Fibroblast of lung (primary cell): Measurements from ENCODE around the gene TMEM31. TPM values are rescaled to one million over a fixed set of nuclear protein-coding genes. Genes with fewer than 3 reads are reported as not detected.
"Not testable (repeated sequence)": the region's sequence is repeated elsewhere in the genome, so short reads cannot be mapped to it uniquely, and the experiment has no call there.

Source experiments
- DNase-seq, 2 donors: peaks; one replicate each; pipeline versions ENCODE4 v3.0.0 to v3.0.0-alpha.2; 2010; ENCODE audit warnings: low read depth in 2 of 2
- H2AFZ ChIP-seq: 2 replicates; pipeline ENCODE4 v1.5.1; 2012; ENCODE audit warnings: low read length, control low read depth, inconsistent platforms
- H3K27ac ChIP-seq: 2 replicates; pipeline ENCODE4 v1.5.1; 2011; ENCODE audit warnings: low read length, control low read depth; ENCODE audit not compliant: insufficient read depth
- H3K27me3 ChIP-seq: 2 replicates; pipeline ENCODE4 v1.5.1; 2011; ENCODE audit warnings: mild to moderate bottlenecking, low read length; ENCODE audit not compliant: control insufficient read depth, insufficient read depth
- H3K36me3 ChIP-seq: 2 replicates; pipeline ENCODE4 v1.5.1; 2011; ENCODE audit warnings: low read length; ENCODE audit not compliant: control insufficient read depth, insufficient read depth
- H3K4me1 ChIP-seq: 2 replicates; pipeline ENCODE4 v1.5.1; 2011; ENCODE audit warnings: low read length; ENCODE audit not compliant: control insufficient read depth, insufficient read depth; ENCODE audit errors: extremely low read depth
- H3K4me2 ChIP-seq: 2 replicates; pipeline ENCODE4 v1.5.1; 2011; ENCODE audit warnings: low read length, control low read depth; ENCODE audit not compliant: insufficient read depth; ENCODE audit errors: extremely low read depth
- H3K4me3 ChIP-seq, 4 experiments: fragments of 200-600 bp in 1 of 4; sonication (generic) in 1 of 4; replicated peaks in 1 of 4; 2 replicates each; pipeline ENCODE4 v1.5.1; 2011 to 2016; ENCODE audit warnings: low read length in 4 of 4, low read depth in 3 of 4, mild to moderate bottlenecking in 3 of 4, control low read depth in 2 of 4, inconsistent platforms in 1 of 4, mixed read lengths in 1 of 4; ENCODE audit not compliant: insufficient read depth in 1 of 4; ENCODE audit errors: control extremely low read depth in 1 of 4
- H3K79me2 ChIP-seq: 2 replicates; pipeline ENCODE4 v1.5.1; 2012; ENCODE audit warnings: mild to moderate bottlenecking, low read length, inconsistent platforms; ENCODE audit not compliant: control insufficient read depth, insufficient read depth
- H3K9ac ChIP-seq: 2 replicates; pipeline ENCODE4 v1.5.1; 2011; ENCODE audit warnings: mild to moderate bottlenecking, low read length, control low read depth; ENCODE audit not compliant: insufficient read depth
- H3K9me3 ChIP-seq: 2 replicates; pipeline ENCODE4 v1.5.1; 2012; ENCODE audit warnings: low read depth, low read length; ENCODE audit not compliant: control insufficient read depth, insufficient read depth
- H4K20me1 ChIP-seq: 2 replicates; pipeline ENCODE4 v1.5.1; 2011; ENCODE audit warnings: low read length; ENCODE audit not compliant: control insufficient read depth, insufficient read depth; ENCODE audit errors: extremely low read depth
- EZH2 ChIP-seq: IDR thresholded peaks from 2 replicates; pipeline ENCODE4 v1.5.1; 2012; ENCODE audit warnings: low read length, control low read depth, mild to moderate bottlenecking; ENCODE audit errors: missing control alignments
- polyA plus RNA-seq, 2 donors: library from polyadenylated mRNA; depleted of rRNA in 1 of 2; stranded (reverse) in 1 of 2; unstranded in 1 of 2; fragments of >200 nt; gene quantifications; 2 replicates each; pipeline ENCODE4 v1.2.1, GENCODE V29; 2011 to 2012; ENCODE audit warnings: missing spikeins in 1 of 2
- total RNA-seq: library from RNA; depleted of rRNA; stranded (reverse); fragments of >200 nt; gene quantifications from 2 replicates; pipeline ENCODE4 v1.2.1, GENCODE V29; 2014
- TF ChIP-seq, protein P1 (sequence below), 2 donors: IDR thresholded peaks in 1 of 2; conservative IDR thresholded peaks in 1 of 2; 1 replicate in 1 of 2; 2 replicates in 1 of 2; pipeline ENCODE4 v1.5.1; 2011 to 2012; ENCODE audit warnings: low read length in 2 of 2, control low read depth in 1 of 2, inconsistent platforms in 1 of 2, low read depth in 1 of 2, mild to moderate bottlenecking in 1 of 2

TMEM31 gene
- total and polyA plus RNA-seq, 2 donors (not counting 1 experiment from before 2014, with no cell fraction given), result 0.10 TPM; not detected in 1

DNA sequence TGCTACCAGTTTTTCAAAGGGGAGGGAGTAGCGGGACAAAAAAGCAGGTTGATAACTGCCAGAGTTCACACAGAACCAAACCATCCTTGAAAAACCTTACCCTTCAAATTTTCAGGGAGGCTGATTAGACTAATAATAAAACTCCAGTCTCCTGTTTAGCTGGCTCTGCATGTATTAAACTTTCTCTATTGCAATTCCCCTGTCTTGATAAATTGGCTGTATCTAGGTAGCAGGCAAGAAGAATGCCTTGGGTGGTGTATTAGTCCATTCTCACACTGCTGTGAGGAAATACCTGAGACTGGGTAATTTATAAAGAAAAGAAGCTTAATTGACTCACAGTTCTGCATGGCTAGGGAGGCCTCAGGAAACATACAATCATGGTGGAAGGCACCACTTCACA lies 47.8 kb downstream of the TMEM31 start:
- no peak overlapping the region for H3K27ac ChIP-seq
- H3K79me2 ChIP-seq, result no peaks in the 10 kb centered on the region
- H3K27me3 ChIP-seq, result peaks cover 5% of the 10 kb centered on the region
- no peak overlapping the region for H2AFZ ChIP-seq
- no peaks in the 10 kb centered on the region for H3K36me3 ChIP-seq
- H3K4me2 ChIP-seq, result no peak overlapping the region
- no peak overlapping the region for H3K4me3 ChIP-seq
- no peak for DNase-seq
- H3K4me1 ChIP-seq, result no peaks in the 10 kb centered on the region
- TF ChIP-seq EZH2, result no peak
- TF ChIP-seq, protein P1, sequence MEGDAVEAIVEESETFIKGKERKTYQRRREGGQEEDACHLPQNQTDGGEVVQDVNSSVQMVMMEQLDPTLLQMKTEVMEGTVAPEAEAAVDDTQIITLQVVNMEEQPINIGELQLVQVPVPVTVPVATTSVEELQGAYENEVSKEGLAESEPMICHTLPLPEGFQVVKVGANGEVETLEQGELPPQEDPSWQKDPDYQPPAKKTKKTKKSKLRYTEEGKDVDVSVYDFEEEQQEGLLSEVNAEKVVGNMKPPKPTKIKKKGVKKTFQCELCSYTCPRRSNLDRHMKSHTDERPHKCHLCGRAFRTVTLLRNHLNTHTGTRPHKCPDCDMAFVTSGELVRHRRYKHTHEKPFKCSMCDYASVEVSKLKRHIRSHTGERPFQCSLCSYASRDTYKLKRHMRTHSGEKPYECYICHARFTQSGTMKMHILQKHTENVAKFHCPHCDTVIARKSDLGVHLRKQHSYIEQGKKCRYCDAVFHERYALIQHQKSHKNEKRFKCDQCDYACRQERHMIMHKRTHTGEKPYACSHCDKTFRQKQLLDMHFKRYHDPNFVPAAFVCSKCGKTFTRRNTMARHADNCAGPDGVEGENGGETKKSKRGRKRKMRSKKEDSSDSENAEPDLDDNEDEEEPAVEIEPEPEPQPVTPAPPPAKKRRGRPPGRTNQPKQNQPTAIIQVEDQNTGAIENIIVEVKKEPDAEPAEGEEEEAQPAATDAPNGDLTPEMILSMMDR (conservative IDR thresholded peaks at IDR 0.05 in 1 of 2, IDR thresholded peaks at IDR 0.05 in 1 of 2; ENCODE audit: low read depth in 1 of 2, low read length in 2 of 2), result no peak
- H3K9me3 ChIP-seq, result no peaks in the 10 kb centered on the region
- no peak overlapping the region for H3K9ac ChIP-seq
- no peaks in the 10 kb centered on the region for H4K20me1 ChIP-seq

DNA sequence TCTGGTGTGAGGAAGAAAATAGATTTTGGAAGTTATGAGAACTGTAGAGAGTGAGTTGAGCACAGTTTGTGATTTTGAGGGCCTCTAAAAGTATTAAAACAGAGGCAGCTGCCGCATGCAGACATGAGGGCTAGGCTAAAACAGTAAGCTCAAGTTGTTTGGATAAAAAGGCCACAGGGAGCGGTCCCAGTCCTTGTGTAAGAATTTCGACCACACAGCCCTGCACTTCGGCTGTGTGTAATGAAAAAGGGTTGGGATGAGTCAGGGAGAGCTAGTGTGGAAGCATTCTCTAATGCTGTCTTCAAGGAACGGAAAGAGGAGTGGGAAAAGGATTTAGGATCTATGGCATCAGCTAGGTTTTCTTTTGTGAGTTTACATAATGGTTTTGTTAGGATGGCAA lies 52.8 kb downstream of the TMEM31 start:
- H3K79me2 ChIP-seq, H4K20me1 ChIP-seq, H3K36me3 ChIP-seq, H3K27me3 ChIP-seq, H3K4me3 ChIP-seq, H3K4me2 ChIP-seq, H2AFZ ChIP-seq, H3K4me1 ChIP-seq, H3K27ac ChIP-seq, H3K9ac ChIP-seq, H3K9me3 ChIP-seq: not testable (repeated sequence)
- DNase-seq, result peak in 1 of 2 donors; percentile 62

Other genes with a start within 250 kb of the TMEM31 start
- gene RAB40A, start 191.4 kb upstream of the TMEM31 start, total RNA-seq, result under 0.01 and 0.17 TPM in 2 replicates
- gene RAB40A, start 191.4 kb upstream of the TMEM31 start, polyA plus RNA-seq, result 0.06 and 0.07 TPM in 2 replicates
- 57.0 and 63.6 TPM in 2 replicates for gene TCEAL4, start 125.4 kb upstream of the TMEM31 start, total RNA-seq
- 47.3 and 75.7 TPM in 2 replicates for gene TCEAL4, start 125.4 kb upstream of the TMEM31 start, polyA plus RNA-seq
- 15.4 and 21.6 TPM in 2 replicates for gene TCEAL3, start 102.9 kb upstream of the TMEM31 start, total RNA-seq
- 42.2 and 59.7 TPM in 2 replicates for gene TCEAL3, start 102.9 kb upstream of the TMEM31 start, polyA plus RNA-seq
- gene TCEAL1, start 81.9 kb upstream of the TMEM31 start, total RNA-seq, result 35.5 and 37.5 TPM in 2 replicates
- 24.5 and 28.5 TPM in 2 replicates for gene TCEAL1, start 81.9 kb upstream of the TMEM31 start, polyA plus RNA-seq
- 287 and 353 TPM in 2 replicates for gene MORF4L2, start 24.2 kb upstream of the TMEM31 start, total RNA-seq
- 814 and 948 TPM in 2 replicates for gene MORF4L2, start 24.2 kb upstream of the TMEM31 start, polyA plus RNA-seq
- gene PLP1, start 65.9 kb downstream of the TMEM31 start, total RNA-seq, result 0.17 TPM in 1 of 2 replicates, not detected in the other
- 0.12 and 0.17 TPM in 2 replicates for gene PLP1, start 65.9 kb downstream of the TMEM31 start, polyA plus RNA-seq
- gene RAB9B, start 121.3 kb downstream of the TMEM31 start, total RNA-seq, result 0.50 and 0.77 TPM in 2 replicates
- gene RAB9B, start 121.3 kb downstream of the TMEM31 start, polyA plus RNA-seq, result 0.47 and 0.90 TPM in 2 replicates